ENCODE data around the gene STK10. TPM values are rescaled to one million over a fixed set of nuclear protein-coding genes. Genes with fewer than 3 reads are reported as not detected.

The STK10 gene
- polyA plus RNA-seq, 1 donor (not counting 4 experiments of a cell fraction or from before 2014, with no cell fraction given), result 19.8 TPM

- dilution Hi-C loops (cut with MboI; ENCODE audit: extremely low pct_ligation_motif_present, low sequenced_read_pairs), result no loop called here
- DNase-seq (ENCODE audit: low read depth, low spot score) (no peak), FAIRE-seq (no peak)
- Histone ChIP-seq H2AFZ (ENCODE audit: control insufficient read depth, low read length) (no peak overlapping the region), H3K27me3 (ENCODE audit: control insufficient read depth, extremely low read depth, insufficient read depth, low read length) (no peaks in the 10 kb centered on the region), H3K4me3 (ENCODE audit: control insufficient read depth in 2 of 3, extremely low read depth in 1 of 3, insufficient read depth in 2 of 3, low read depth in 1 of 3, low read length in 3 of 3) (no peak overlapping the region), H4K20me1 (ENCODE audit: control insufficient read depth, extremely low read depth, insufficient read depth, low read length) (no peaks in the 10 kb centered on the region), H3K36me3 (ENCODE audit: control insufficient read depth in 2 of 2, extremely low read depth in 1 of 2, insufficient read depth in 2 of 2, low read length in 2 of 2) (peaks cover 27 to 42% of the 10 kb centered on the region in 2 experiments), H3K9me1 (ENCODE audit: control insufficient read depth, extremely low read depth, insufficient read depth, low read length) (no peaks in the 10 kb centered on the region), H3K27ac (ENCODE audit: control insufficient read depth, insufficient read depth, low read length) (no peak overlapping the region), H3K4me1 (ENCODE audit: control insufficient read depth, extremely low read depth, insufficient read depth, low read length) (no peaks in the 10 kb centered on the region), H3K4me2 (ENCODE audit: control insufficient read depth, extremely low read depth, insufficient read depth, low read depth, low read length) (no peak overlapping the region), H3K79me2 (ENCODE audit: control insufficient read depth, insufficient read depth, low read length) (no peaks in the 10 kb centered on the region), H3K9ac (ENCODE audit: control insufficient read depth, extremely low read depth, insufficient read depth, low read length) (no peak overlapping the region), H3K9me3 (ENCODE audit: control insufficient read depth, low read depth, low read length) (no peaks in the 10 kb centered on the region)
- TF ChIP-seq EZH2 (IDR thresholded peaks at IDR 0.05; ENCODE audit: low read length), result no peak
- no peak for TF ChIP-seq CTCF (optimal IDR thresholded peaks at IDR 0.05 in 1 of 3, IDR thresholded peaks at IDR 0.05 in 1 of 3, conservative IDR thresholded peaks at IDR 0.05 in 1 of 3; ENCODE audit: extremely low read depth in 1 of 3, insufficient read depth in 2 of 3, low read length in 3 of 3)
Measured at GRCh38 chr5:172051643-172052339, 136.2 kb downstream of the STK10 start.

- dilution Hi-C loops (cut with MboI; ENCODE audit: extremely low pct_ligation_motif_present, low sequenced_read_pairs), result no loop called here
- Histone ChIP-seq H3K4me2 (ENCODE audit: control insufficient read depth, extremely low read depth, insufficient read depth, low read depth, low read length) (no peak overlapping the region), H3K79me2 (ENCODE audit: control insufficient read depth, insufficient read depth, low read length) (no peaks in the 10 kb centered on the region), H4K20me1 (ENCODE audit: control insufficient read depth, extremely low read depth, insufficient read depth, low read length) (no peaks in the 10 kb centered on the region), H3K27me3 (ENCODE audit: control insufficient read depth, extremely low read depth, insufficient read depth, low read length) (no peaks in the 10 kb centered on the region), H3K4me3 (ENCODE audit: control insufficient read depth in 2 of 3, extremely low read depth in 1 of 3, insufficient read depth in 2 of 3, low read depth in 1 of 3, low read length in 3 of 3) (no peak overlapping the region), H3K4me1 (ENCODE audit: control insufficient read depth, extremely low read depth, insufficient read depth, low read length) (no peaks in the 10 kb centered on the region), H3K9ac (ENCODE audit: control insufficient read depth, extremely low read depth, insufficient read depth, low read length) (no peak overlapping the region), H3K27ac (ENCODE audit: control insufficient read depth, insufficient read depth, low read length) (no peak overlapping the region), H3K9me1 (ENCODE audit: control insufficient read depth, extremely low read depth, insufficient read depth, low read length) (no peaks in the 10 kb centered on the region), H2AFZ (ENCODE audit: control insufficient read depth, low read length) (no peak overlapping the region), H3K9me3 (ENCODE audit: control insufficient read depth, low read depth, low read length) (no peaks in the 10 kb centered on the region), H3K36me3 (ENCODE audit: control insufficient read depth in 2 of 2, extremely low read depth in 1 of 2, insufficient read depth in 2 of 2, low read length in 2 of 2) (peaks cover 22 to 39% of the 10 kb centered on the region in 2 experiments)
- FAIRE-seq, result no peak
- no peak for TF ChIP-seq CTCF (optimal IDR thresholded peaks at IDR 0.05 in 1 of 3, IDR thresholded peaks at IDR 0.05 in 1 of 3, conservative IDR thresholded peaks at IDR 0.05 in 1 of 3; ENCODE audit: extremely low read depth in 1 of 3, insufficient read depth in 2 of 3, low read length in 3 of 3)
- TF ChIP-seq EZH2 (IDR thresholded peaks at IDR 0.05; ENCODE audit: low read length), result no peak
- DNase-seq (ENCODE audit: low read depth, low spot score), result no peak
Measured at GRCh38 chr5:172050080-172050479, 137.9 kb downstream of the STK10 start.
